ENCODE results near the gene RPLP2.

DNA sequence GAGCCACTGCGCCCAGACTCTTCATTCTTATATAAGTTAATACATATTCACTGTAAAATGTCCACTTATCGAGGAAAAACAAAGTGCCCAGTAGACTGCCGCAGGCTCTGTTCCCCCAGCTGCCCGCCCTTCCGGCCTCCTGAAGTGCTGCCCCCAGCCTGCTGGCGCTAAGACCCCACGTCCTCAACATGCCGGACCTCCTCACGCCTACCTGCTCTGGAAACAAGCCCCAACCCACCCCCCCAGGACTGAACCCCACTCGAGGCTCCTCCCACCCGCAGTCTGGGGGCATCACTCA is 33.6 kb upstream of the RPLP2 start:
- TF ChIP-seq, protein P1, sequence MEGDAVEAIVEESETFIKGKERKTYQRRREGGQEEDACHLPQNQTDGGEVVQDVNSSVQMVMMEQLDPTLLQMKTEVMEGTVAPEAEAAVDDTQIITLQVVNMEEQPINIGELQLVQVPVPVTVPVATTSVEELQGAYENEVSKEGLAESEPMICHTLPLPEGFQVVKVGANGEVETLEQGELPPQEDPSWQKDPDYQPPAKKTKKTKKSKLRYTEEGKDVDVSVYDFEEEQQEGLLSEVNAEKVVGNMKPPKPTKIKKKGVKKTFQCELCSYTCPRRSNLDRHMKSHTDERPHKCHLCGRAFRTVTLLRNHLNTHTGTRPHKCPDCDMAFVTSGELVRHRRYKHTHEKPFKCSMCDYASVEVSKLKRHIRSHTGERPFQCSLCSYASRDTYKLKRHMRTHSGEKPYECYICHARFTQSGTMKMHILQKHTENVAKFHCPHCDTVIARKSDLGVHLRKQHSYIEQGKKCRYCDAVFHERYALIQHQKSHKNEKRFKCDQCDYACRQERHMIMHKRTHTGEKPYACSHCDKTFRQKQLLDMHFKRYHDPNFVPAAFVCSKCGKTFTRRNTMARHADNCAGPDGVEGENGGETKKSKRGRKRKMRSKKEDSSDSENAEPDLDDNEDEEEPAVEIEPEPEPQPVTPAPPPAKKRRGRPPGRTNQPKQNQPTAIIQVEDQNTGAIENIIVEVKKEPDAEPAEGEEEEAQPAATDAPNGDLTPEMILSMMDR (conservative IDR thresholded peaks at IDR 0.05; ENCODE audit: low read depth, low read length), result no peak
- TF ChIP-seq EZH2 (IDR thresholded peaks at IDR 0.05; ENCODE audit: borderline replicate concordance, low read depth, low read length, poor library complexity, severe bottlenecking), result no peak
